ENCODE data around the gene STPG4.

Gene STPG4

GRCh38 chr2:47074691-47075090 lies 80.4 kb downstream of the STPG4 start:
- no peak for DNase-seq
- H3K4me1 ChIP-seq, result peaks cover 39% of the 10 kb centered on the region
- H3K36me3 ChIP-seq, result no peaks in the 10 kb centered on the region
- H3K9me3 ChIP-seq, result no peaks in the 10 kb centered on the region
- TF ChIP-seq CTCF (IDR thresholded peaks at IDR 0.05; ENCODE audit: low read depth, low read length), result no peak
- no peak overlapping the region for H3K4me3 ChIP-seq (ENCODE audit: low read depth, low read length)
- H3K27me3 ChIP-seq, result no peaks in the 10 kb centered on the region

GRCh38 chr2:47073641-47074040 lies 81.5 kb downstream of the STPG4 start:
- Histone ChIP-seq H3K4me3 (ENCODE audit: low read depth, low read length) (no peak overlapping the region), H3K36me3 (no peaks in the 10 kb centered on the region), H3K9me3 (no peaks in the 10 kb centered on the region), H3K4me1 (peaks cover 45% of the 10 kb centered on the region), H3K27me3 (no peaks in the 10 kb centered on the region)
- TF ChIP-seq CTCF (IDR thresholded peaks at IDR 0.05; ENCODE audit: low read depth, low read length), result no peak
- DNase-seq, result no peak

- no peak for TF ChIP-seq CTCF (IDR thresholded peaks at IDR 0.05; ENCODE audit: low read depth, low read length)
- H3K9me3 ChIP-seq, result no peaks in the 10 kb centered on the region
- H3K36me3 ChIP-seq, result no peaks in the 10 kb centered on the region
- no peaks in the 10 kb centered on the region for H3K27me3 ChIP-seq
- DNase-seq, result no peak
- H3K4me3 ChIP-seq (ENCODE audit: low read depth, low read length), result no peak overlapping the region
- peaks cover 45% of the 10 kb centered on the region for H3K4me1 ChIP-seq
These were observed 81.9 kb downstream of the STPG4 start for GRCh38 chr2:47073217-47073616.

- Histone ChIP-seq H3K4me1 (peaks cover 45% of the 10 kb centered on the region), H3K4me3 (ENCODE audit: low read depth, low read length) (0 out of 2 replicates have a peak overlapping the region, but pooled peaks have one; percentile 14), H3K36me3 (no peaks in the 10 kb centered on the region), H3K27me3 (no peaks in the 10 kb centered on the region), H3K9me3 (no peaks in the 10 kb centered on the region)
- DNase-seq, result peak; percentile 61
- TF ChIP-seq CTCF (IDR thresholded peaks at IDR 0.05; ENCODE audit: low read depth, low read length), result no peak
These were observed 82.3 kb downstream of the STPG4 start for GRCh38 chr2:47072728-47073191.

GRCh38 chr2:47072018-47072691 lies 83.0 kb downstream of the STPG4 start:
- peak; percentile 46 for TF ChIP-seq CTCF (IDR thresholded peaks at IDR 0.05; ENCODE audit: low read depth, low read length)
- Histone ChIP-seq H3K36me3 (no peaks in the 10 kb centered on the region), H3K4me1 (peaks cover 45% of the 10 kb centered on the region), H3K9me3 (no peaks in the 10 kb centered on the region), H3K4me3 (ENCODE audit: low read depth, low read length) (0 out of 2 replicates have a peak overlapping the region, but pooled peaks have one; percentile 14), H3K27me3 (no peaks in the 10 kb centered on the region)
- DNase-seq, result peak; percentile 96

Measured in BE2C (cell line).